Tibial nerve (tissue), 4 donors: ENCODE results near the gene TDRD6. TPM values are rescaled to one million over a fixed set of nuclear protein-coding genes. Genes with fewer than 3 reads are reported as not detected.

ENCODE experiments used
- DNase-seq, 2 donors: peaks; one replicate each; pipeline ENCODE4 v3.0.0-alpha.2; 2019; ENCODE audit warnings: low spot score in 2 of 2
- H3K27ac ChIP-seq, 4 donors: fragments of 200-600 bp; sonication (generic) in 3 of 4; one replicate each; pipeline ENCODE4 v1.5.1; 2017 to 2019; ENCODE audit warnings: mild to moderate bottlenecking in 1 of 4
- H3K27me3 ChIP-seq, 2 donors: fragments of 200-600 bp; sonication (generic) in 1 of 2; one replicate each; pipeline versions ENCODE4 v1.5.1 to v1.6.0; 2017 to 2019
- H3K36me3 ChIP-seq, 3 donors: fragments of 200-600 bp; sonication (generic); one replicate each; pipeline ENCODE4 v1.5.1; 2018 to 2019
- H3K4me1 ChIP-seq, 4 donors: fragments of 200-600 bp; sonication (generic) in 3 of 4; one replicate each; pipeline ENCODE4 v1.5.1; 2017 to 2019
- H3K4me3 ChIP-seq, 4 donors: fragments of 200-600 bp; sonication (generic) in 3 of 4; one replicate each; pipeline ENCODE4 v1.5.1; 2017 to 2019; ENCODE audit warnings: mild to moderate bottlenecking in 1 of 4, moderate library complexity in 1 of 4
- H3K9me3 ChIP-seq, 4 donors: fragments of 200-600 bp; sonication (generic) in 3 of 4; one replicate each; pipeline ENCODE4 v1.5.1; 2017 to 2019
- CTCF ChIP-seq, 5 experiments: fragments of 200-600 bp in 3 of 5; fragments of 450-650 bp in 2 of 5; sonication (generic) in 3 of 5; IDR thresholded peaks; one replicate each; pipeline ENCODE4 v1.5.1; 2016 to 2019; ENCODE audit warnings: antibody characterized with exemption in 5 of 5, mild to moderate bottlenecking in 3 of 5, moderate library complexity in 2 of 5
- EP300 ChIP-seq, 2 donors: sonication (generic); formaldehyde crosslinking; IDR thresholded peaks; one replicate each; pipeline ENCODE4 v1.6.1; 2017; ENCODE audit warnings: antibody characterized with exemption in 2 of 2, mild to moderate bottlenecking in 1 of 2
- POLR2A ChIP-seq, 2 donors: fragments of 450-650 bp; IDR thresholded peaks; one replicate each; pipeline ENCODE4 v1.6.1; 2017; ENCODE audit warnings: antibody characterized with exemption in 2 of 2, mild to moderate bottlenecking in 2 of 2, moderate library complexity in 2 of 2
- WGBS, 2 donors: methylation state at CpG; one replicate each; pipeline ENCODE4 v1.1.5; 2018; 5-methylcytosine and 5-hydroxymethylcytosine counted together
- total RNA-seq, 4 donors: library from RNA; depleted of rRNA; stranded (reverse); fragments of >200 nt; gene quantifications; one replicate each; pipeline ENCODE4 v1.1.0, GENCODE V29; 2016

TDRD6 gene
- total RNA-seq, 4 donors from 2014 or later, result 0.60 to 2.2 (median 1.2) TPM

- H3K4me3 ChIP-seq, result no peak overlapping the region
- H3K36me3 ChIP-seq, result no peaks in the 10 kb centered on the region
- TF ChIP-seq CTCF (IDR thresholded peaks at IDR 0.05) (no peak), POLR2A (IDR thresholded peaks at IDR 0.05) (no peak), EP300 (IDR thresholded peaks at IDR 0.05) (no peak)
- no peaks in the 10 kb centered on the region for H3K9me3 ChIP-seq
- no peak overlapping the region for H3K27ac ChIP-seq
- DNase-seq, result no peak
- H3K4me1 ChIP-seq, result no peaks in the 10 kb centered on the region
- 61 to 83% methylated on average over 1 of the region's 1 CpG for WGBS, 2 donors
- H3K27me3 ChIP-seq, result no peaks in the 10 kb centered on the region
Measured at GRCh38 chr6:46720401-46720800, 32.7 kb downstream of the TDRD6 start.

GRCh38 chr6:46729787-46730326, 42.2 kb downstream of the TDRD6 start:
- Histone ChIP-seq H3K9me3 (no peaks in the 10 kb centered on the region), H3K4me3 (no peak overlapping the region), H3K4me1 (peaks cover 0 to 4% (median under 1%) of the 10 kb centered on the region in 4 donors), H3K27me3 (peaks cover 0 to 3% of the 10 kb centered on the region in 2 donors), H3K36me3 (no peaks in the 10 kb centered on the region), H3K27ac (no peak overlapping the region)
- WGBS, 2 donors, result 88 to 100% methylated on average over 1 of the region's 1 CpG
- TF ChIP-seq EP300 (IDR thresholded peaks at IDR 0.05) (no peak), POLR2A (IDR thresholded peaks at IDR 0.05) (no peak), CTCF (IDR thresholded peaks at IDR 0.05) (no peak)
- DNase-seq, result no peak

GRCh38 chr6:46730921-46731461, 43.3 kb downstream of the TDRD6 start:
- H3K27ac ChIP-seq, result no peak overlapping the region
- no peaks in the 10 kb centered on the region for H3K36me3 ChIP-seq
- WGBS, 2 donors, result 50 to 64% methylated on average over 4 of the region's 4 CpGs
- H3K4me1 ChIP-seq, result peaks cover 0 to 14% (median 8%) of the 10 kb centered on the region in 4 donors
- TF ChIP-seq POLR2A (IDR thresholded peaks at IDR 0.05) (no peak), CTCF (IDR thresholded peaks at IDR 0.05) (no peak), EP300 (IDR thresholded peaks at IDR 0.05) (peak in 1 of 2 donors; percentile 72)
- peaks cover 0 to 12% of the 10 kb centered on the region in 2 donors for H3K27me3 ChIP-seq
- no peak for DNase-seq
- H3K4me3 ChIP-seq, result no peak overlapping the region
- no peaks in the 10 kb centered on the region for H3K9me3 ChIP-seq

- TF ChIP-seq EP300 (IDR thresholded peaks at IDR 0.05), result no peak
- WGBS, 2 donors, result 100% methylated on average over 1 to 2 of the region's 2 CpGs
- H3K9me3 ChIP-seq, result no peaks in the 10 kb centered on the region
- peaks cover 0 to 14% (median 8%) of the 10 kb centered on the region in 4 donors for H3K4me1 ChIP-seq
- no peak overlapping the region for H3K27ac ChIP-seq
- H3K27me3 ChIP-seq, result peaks cover 0 to 23% of the 10 kb centered on the region in 2 donors
- H3K36me3 ChIP-seq, result no peaks in the 10 kb centered on the region
- no peak overlapping the region for H3K4me3 ChIP-seq
- DNase-seq, result no peak
Measured at GRCh38 chr6:46733341-46733801, 45.7 kb downstream of the TDRD6 start.

- peak within 1 kb of the TSS; percentile 45 to 68 (median 48) for H3K4me3 ChIP-seq
- peaks cover 0 to 14% (median 8%) of the 10 kb centered on the region in 4 donors for H3K4me1 ChIP-seq
- H3K27ac ChIP-seq, result peak within 1 kb of the TSS in 2 of 4 donors; percentile 18 to 55
- no peaks in the 10 kb centered on the region for H3K36me3 ChIP-seq
- DNase-seq, result no peak
- WGBS, 2 donors, result 3 to 5% methylated on average over 12 to 44 of the region's 73 CpGs
- no peaks in the 10 kb centered on the region for H3K9me3 ChIP-seq
- H3K27me3 ChIP-seq, result peaks cover 0 to 23% of the 10 kb centered on the region in 2 donors
- no peak for TF ChIP-seq CTCF (IDR thresholded peaks at IDR 0.05)
- no peak for TF ChIP-seq POLR2A (IDR thresholded peaks at IDR 0.05)
- TF ChIP-seq EP300 (IDR thresholded peaks at IDR 0.05), result no peak
Measured at GRCh38 chr6:46734867-46735719, 47.4 kb downstream of the TDRD6 start, which contains the start of gene PLA2G7. Gene PLA2G7 (minus strand): TSS chr6:46735375. CDS start chr6:46722891, 12,484 bp downstream.
